Ovary (tissue), 9 donors: ENCODE measurements around the gene SHROOM3. TPM values are rescaled to one million over a fixed set of nuclear protein-coding genes. Genes with fewer than 3 reads are reported as not detected.

Source experiments
- DNase-seq, 5 donors: peaks; one replicate each; pipeline ENCODE4 v3.0.0-alpha.2; 2019 to 2020
- H3K27ac ChIP-seq, 2 donors: fragments of 200-600 bp; one replicate each; pipeline versions ENCODE4 v1.5.1 to v1.8.0; 2019 to 2022
- H3K27me3 ChIP-seq: fragments of 200-600 bp; one replicate; pipeline ENCODE4 v1.8.0; 2022
- H3K36me3 ChIP-seq: fragments of 200-600 bp; sonication (generic); one replicate; pipeline ENCODE4 v1.5.1; 2019
- H3K4me1 ChIP-seq: one replicate; pipeline ENCODE4 v1.8.1; 2013; ENCODE audit warnings: mild to moderate bottlenecking, moderate library complexity; ENCODE audit not compliant: insufficient read depth
- H3K4me3 ChIP-seq: fragments of 200-600 bp; sonication (generic); one replicate; pipeline ENCODE4 v1.5.1; 2017
- H3K9me3 ChIP-seq, 2 donors: fragments of 200-600 bp in 1 of 2; sonication (generic) in 1 of 2; one replicate each; pipeline versions ENCODE4 v1.5.1 to v1.8.1; 2013 to 2019; ENCODE audit warnings: mild to moderate bottlenecking in 1 of 2, moderate library complexity in 1 of 2
- EP300 ChIP-seq: sonication (generic); formaldehyde crosslinking; IDR thresholded peaks from one replicate; pipeline ENCODE4 v1.6.1; 2017; ENCODE audit warnings: antibody characterized with exemption
- POLR2A ChIP-seq: fragments of 450-650 bp; IDR thresholded peaks from one replicate; pipeline ENCODE4 v1.6.1; 2017; ENCODE audit warnings: antibody characterized with exemption, mild to moderate bottlenecking, moderate library complexity
- WGBS, 3 donors: extraction: QIAGEN DNeasy Blood & Tissue Kit in 1 of 3; methylation state at CpG; one replicate each; pipeline versions ENCODE4 v1.1.5 to v1.1.7; 2013 to 2017; 5-methylcytosine and 5-hydroxymethylcytosine counted together
- intact Hi-C, 4 donors: fragments of 100-400 bp; cut with DNase I; formaldehyde crosslinking; loops; one replicate each; pipeline versions ENCODE4 v1.11.0 to v1.15.1; 2022 to 2023
- polyA plus RNA-seq, 2 donors: library from polyadenylated mRNA; stranded (reverse); fragments of 200-250 nt in 1 of 2; fragments of 350-450 nt in 1 of 2; fragmentation: Illumina TruSeq in 1 of 2; extraction: RNeasy Lipid Tissue Mini Kit (QIAGEN cat#74804) in 1 of 2; gene quantifications; one replicate each; pipeline ENCODE4 v1.2.3, GENCODE V29; 2013 to 2014
- total RNA-seq, 7 donors: library from RNA; depleted of rRNA in 2 of 7; stranded (reverse); fragments of >200 nt in 2 of 7; fragmentation: NEBNext Ultra II Directional in 3 of 7; extraction: Animal tissue kit (Norgen Biotek cat#: 25700) in 3 of 7; gene quantifications; one replicate each; pipeline versions ENCODE4 v1.1.0 to v1.2.4, GENCODE V29; 2016 to 2023
- TF ChIP-seq, protein P1 (sequence below), 3 donors: fragments of 450-650 bp in 2 of 3; fragments of 200-600 bp in 1 of 3; IDR thresholded peaks; one replicate each; pipeline versions ENCODE4 v1.5.1 to v1.8.0; 2016 to 2022; ENCODE audit warnings: antibody characterized with exemption in 3 of 3, mild to moderate bottlenecking in 1 of 3
- donor health status: DM: no; HTN: no; CAD: no; lungs with moderate emphysema.
- donor health status: DM: no; HTN: no; CAD: no.
- donor health status: Bipolar disorder and iron deficiency.
- donor health status: DM: yes; HTN: yes; CAD: no.
- donor health status: DM: no; HTN: no; CAD: no.
- donor health status: DM: yes; HTN: yes; CAD: no.

SHROOM3 gene
- total and polyA plus RNA-seq, 9 donors, result 0.80 to 70.1 (median 3.8) TPM

DNA sequence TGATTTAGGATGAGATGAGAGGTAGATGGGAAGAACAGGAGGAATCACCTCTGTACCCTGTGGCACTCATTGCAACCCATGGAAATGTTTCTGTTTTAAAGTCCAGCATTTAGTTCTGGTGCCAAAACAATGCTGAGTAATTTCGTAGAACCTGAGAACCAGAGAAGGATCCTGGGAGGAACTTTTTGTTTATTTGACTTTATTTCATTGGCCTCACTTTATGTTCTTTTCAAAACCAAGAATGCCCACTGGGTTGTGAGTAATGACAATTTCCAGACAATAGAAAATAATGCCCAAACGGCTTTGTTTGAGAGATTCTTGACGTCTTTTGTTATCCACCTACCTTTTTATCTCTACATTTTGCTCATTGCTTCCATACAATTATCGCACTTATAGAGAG is 111.3 kb downstream of the SHROOM3 start:
- no peaks in the 10 kb centered on the region for H3K9me3 ChIP-seq
- H3K27ac ChIP-seq, result no peak overlapping the region
- DNase-seq, result no peak
- H3K4me3 ChIP-seq, result no peak overlapping the region
- TF ChIP-seq EP300, result no peak
- TF ChIP-seq, protein P1, sequence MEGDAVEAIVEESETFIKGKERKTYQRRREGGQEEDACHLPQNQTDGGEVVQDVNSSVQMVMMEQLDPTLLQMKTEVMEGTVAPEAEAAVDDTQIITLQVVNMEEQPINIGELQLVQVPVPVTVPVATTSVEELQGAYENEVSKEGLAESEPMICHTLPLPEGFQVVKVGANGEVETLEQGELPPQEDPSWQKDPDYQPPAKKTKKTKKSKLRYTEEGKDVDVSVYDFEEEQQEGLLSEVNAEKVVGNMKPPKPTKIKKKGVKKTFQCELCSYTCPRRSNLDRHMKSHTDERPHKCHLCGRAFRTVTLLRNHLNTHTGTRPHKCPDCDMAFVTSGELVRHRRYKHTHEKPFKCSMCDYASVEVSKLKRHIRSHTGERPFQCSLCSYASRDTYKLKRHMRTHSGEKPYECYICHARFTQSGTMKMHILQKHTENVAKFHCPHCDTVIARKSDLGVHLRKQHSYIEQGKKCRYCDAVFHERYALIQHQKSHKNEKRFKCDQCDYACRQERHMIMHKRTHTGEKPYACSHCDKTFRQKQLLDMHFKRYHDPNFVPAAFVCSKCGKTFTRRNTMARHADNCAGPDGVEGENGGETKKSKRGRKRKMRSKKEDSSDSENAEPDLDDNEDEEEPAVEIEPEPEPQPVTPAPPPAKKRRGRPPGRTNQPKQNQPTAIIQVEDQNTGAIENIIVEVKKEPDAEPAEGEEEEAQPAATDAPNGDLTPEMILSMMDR (IDR thresholded peaks at IDR 0.05), result no peak
- TF ChIP-seq POLR2A, result no peak
- H3K27me3 ChIP-seq, result no peaks in the 10 kb centered on the region
- no peaks in the 10 kb centered on the region for H3K4me1 ChIP-seq
- WGBS, 3 donors, result 50 to 69% (median 55%) methylated on average over 4 of the region's 4 CpGs
- H3K36me3 ChIP-seq, result no peaks in the 10 kb centered on the region
- intact Hi-C loops, result no loop called here

DNA sequence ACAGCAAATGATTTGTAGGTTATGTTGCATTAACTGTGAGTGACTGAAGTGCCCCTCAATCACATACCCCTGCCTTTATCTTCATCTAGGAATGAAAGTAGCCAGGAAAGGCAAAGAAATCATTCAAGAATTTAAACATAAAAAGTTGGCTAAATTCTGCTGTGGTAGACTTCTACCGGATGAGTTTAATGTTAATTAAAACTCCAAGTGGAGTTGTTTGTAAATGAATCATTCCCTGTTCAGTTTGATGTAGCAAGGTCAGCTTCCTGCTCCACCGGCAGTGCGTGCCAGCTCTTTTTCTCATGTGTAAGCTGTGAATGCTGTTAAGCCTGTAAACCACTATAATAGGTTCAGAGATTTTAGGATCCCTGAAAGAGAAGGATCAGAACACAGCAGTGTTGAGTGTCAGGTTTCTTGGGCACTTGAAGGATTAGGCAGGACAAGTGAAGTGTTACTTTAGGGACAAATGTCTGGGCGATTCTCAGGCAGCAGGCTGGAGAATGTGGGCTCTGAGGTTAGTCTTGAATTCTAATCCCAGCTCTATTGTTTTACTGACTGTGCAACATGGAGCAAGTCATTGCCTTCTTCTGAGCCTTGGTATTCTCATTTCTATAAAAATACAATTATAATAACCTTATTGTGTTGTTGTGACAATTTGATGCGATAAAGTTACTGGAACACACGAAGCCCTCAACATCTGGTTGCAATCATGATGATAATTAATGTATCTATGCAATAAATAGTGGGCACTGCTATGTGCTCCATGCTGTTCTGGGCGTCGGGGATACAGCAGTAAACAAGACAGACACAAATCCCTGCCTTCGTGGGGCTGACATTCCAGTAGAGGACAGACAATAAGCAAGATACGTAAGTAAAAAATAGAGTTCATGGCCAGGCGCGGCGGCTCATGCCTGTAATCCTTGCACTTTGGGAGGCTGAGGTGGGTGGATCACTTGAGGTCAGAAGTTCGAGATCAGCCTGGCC is 112.0 kb downstream of the SHROOM3 start:
- Histone ChIP-seq H3K27me3 (no peaks in the 10 kb centered on the region), H3K27ac (no peak overlapping the region), H3K9me3 (no peaks in the 10 kb centered on the region), H3K36me3 (no peaks in the 10 kb centered on the region), H3K4me1 (no peaks in the 10 kb centered on the region), H3K4me3 (no peak overlapping the region)
- peak in 1 of 5 donors; percentile 24 for DNase-seq
- intact Hi-C loops, result no loop called here
- WGBS, 3 donors, result 54 to 64% (median 57%) methylated on average over 14 of the region's 14 CpGs
- no peak for TF ChIP-seq POLR2A
- TF ChIP-seq, protein P1 (IDR thresholded peaks at IDR 0.05), result no peak
- no peak for TF ChIP-seq EP300

DNA sequence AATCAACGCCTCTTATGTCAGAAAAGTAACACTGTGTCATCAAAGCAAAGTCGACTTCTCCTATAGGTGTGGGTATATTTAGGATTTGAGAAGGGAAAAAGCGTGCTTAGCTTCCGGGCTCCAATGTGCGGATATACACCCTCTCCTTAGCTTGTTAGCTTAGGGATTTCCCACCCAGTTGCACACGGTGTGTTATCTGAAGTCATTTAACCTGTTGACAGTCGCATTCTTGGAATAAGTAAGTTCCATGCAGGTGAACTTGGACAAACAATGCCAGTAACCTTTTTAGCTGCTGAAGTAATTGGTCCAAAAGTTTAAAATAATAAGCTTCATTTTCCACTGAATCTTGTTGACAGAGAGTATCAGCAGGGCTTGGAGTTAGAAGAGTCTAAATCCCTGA is 113.7 kb downstream of the SHROOM3 start:
- Histone ChIP-seq H3K36me3 (no peaks in the 10 kb centered on the region), H3K27ac (no peak overlapping the region), H3K9me3 (no peaks in the 10 kb centered on the region), H3K4me1 (no peaks in the 10 kb centered on the region), H3K4me3 (no peak overlapping the region), H3K27me3 (no peaks in the 10 kb centered on the region)
- no peak for DNase-seq
- intact Hi-C loops, result no loop called here
- no peak for TF ChIP-seq EP300
- TF ChIP-seq, protein P1 (IDR thresholded peaks at IDR 0.05), result no peak
- no peak for TF ChIP-seq POLR2A
- 82 to 88% (median 88%) methylated on average over 7 of the region's 7 CpGs for WGBS, 3 donors

DNA sequence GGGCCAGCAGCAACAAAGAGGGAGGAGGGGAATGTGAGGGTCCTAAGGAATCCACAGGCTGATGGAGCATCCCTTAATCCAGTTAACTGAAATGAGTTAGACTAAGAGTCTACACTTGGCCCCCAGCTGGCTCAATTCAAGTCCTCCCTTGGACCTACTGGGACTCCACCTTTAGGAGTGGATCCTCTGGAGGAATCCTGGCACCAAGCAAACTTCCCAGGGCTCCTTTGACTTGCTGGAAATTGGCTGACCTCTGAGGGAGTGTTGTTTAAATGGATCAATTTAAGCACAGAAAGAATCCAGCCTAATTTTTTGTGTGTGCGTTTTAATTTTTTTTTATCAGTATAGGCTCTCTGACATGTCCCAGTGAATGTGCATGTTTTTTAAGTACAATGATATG is 114.7 kb downstream of the SHROOM3 start:
- Histone ChIP-seq H3K4me1 (no peaks in the 10 kb centered on the region), H3K36me3 (no peaks in the 10 kb centered on the region), H3K27me3 (no peaks in the 10 kb centered on the region), H3K4me3 (no peak overlapping the region), H3K27ac (no peak overlapping the region), H3K9me3 (no peaks in the 10 kb centered on the region)
- intact Hi-C loops, result no loop called here
- 19 to 28% (median 22%) methylated on average over 1 of the region's 1 CpG for WGBS, 3 donors
- TF ChIP-seq POLR2A (no peak), EP300 (no peak)
- TF ChIP-seq, protein P1 (IDR thresholded peaks at IDR 0.05), result no peak
- no peak for DNase-seq
